HL-60 (cell line): ENCODE data around the gene CLTB.
A peak's percentile ranks its signal among the peaks of the same experiment; 100 is the strongest.

Experiments used
- DNase-seq, 2 experiments: peaks; one replicate each; pipeline ENCODE4 v3.0.0-alpha.2; 2010 to 2020; ENCODE audit warnings: low read depth in 1 of 2, low spot score in 1 of 2
- H3K27ac ChIP-seq: fragments of 250-450 bp; sonication (Bioruptor Pico); replicated peaks from 2 replicates; pipeline ENCODE4 v1.5.1; 2020; ENCODE audit warnings: mild to moderate bottlenecking, moderate library complexity
- H3K27me3 ChIP-seq: fragments of 250-450 bp; sonication (Bioruptor Pico); 2 replicates; pipeline ENCODE4 v1.5.1; 2021; ENCODE audit warnings: mild to moderate bottlenecking, moderate library complexity; ENCODE audit not compliant: insufficient read depth, poor library complexity, severe bottlenecking
- H3K4me3 ChIP-seq: replicated peaks from 2 replicates; pipeline ENCODE4 v1.5.1; 2011; ENCODE audit warnings: mild to moderate bottlenecking, control low read depth, low read length; ENCODE audit not compliant: insufficient read depth
- GABPA ChIP-seq: IDR thresholded peaks from 2 replicates; pipeline ENCODE4 v1.6.1; 2012; ENCODE audit warnings: low read depth
- POLR2AphosphoS5 ChIP-seq: IDR thresholded peaks from 2 replicates; pipeline ENCODE4 v1.6.1; 2012; ENCODE audit warnings: low read depth
- SPI1 ChIP-seq: IDR thresholded peaks from 2 replicates; pipeline ENCODE4 v1.6.1; 2012; ENCODE audit warnings: low read depth, mild to moderate bottlenecking, borderline replicate concordance
- TF ChIP-seq, protein P1 (sequence below): IDR thresholded peaks from 2 replicates; pipeline ENCODE4 v1.6.1; 2012; ENCODE audit warnings: low read depth; ENCODE audit not compliant: insufficient replicate concordance
- TF ChIP-seq, protein P2 (sequence below): IDR thresholded peaks from one replicate; pipeline ENCODE4 v1.5.1; 2011; ENCODE audit warnings: low read length, control low read depth, inconsistent platforms; ENCODE audit not compliant: insufficient read depth

CLTB gene

DNA sequence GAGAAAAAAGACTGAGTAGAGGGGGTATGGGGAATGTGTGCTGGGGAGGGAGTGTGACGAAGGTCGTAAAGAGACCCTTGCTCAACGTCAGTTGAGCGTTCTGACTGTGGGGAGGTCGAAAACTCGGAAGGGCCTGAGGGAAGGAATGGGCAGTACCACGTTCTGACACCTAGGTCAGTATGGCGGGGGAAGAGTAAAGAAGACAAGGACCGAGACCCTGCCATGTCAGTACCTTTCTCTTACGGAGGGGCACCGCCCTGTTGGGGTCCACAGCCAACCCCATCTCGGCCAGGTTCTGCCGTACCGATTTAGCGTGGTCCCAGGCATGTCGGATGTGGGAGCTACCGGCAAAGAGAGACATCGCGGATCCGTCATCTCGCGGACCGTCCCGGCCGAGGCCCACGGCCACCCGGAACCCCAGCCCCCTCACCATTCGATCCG, 28.3 kb downstream of the CLTB start:
- TF ChIP-seq GABPA (no peak), SPI1 (no peak), POLR2AphosphoS5 (no peak)
- TF ChIP-seq, protein P1, sequence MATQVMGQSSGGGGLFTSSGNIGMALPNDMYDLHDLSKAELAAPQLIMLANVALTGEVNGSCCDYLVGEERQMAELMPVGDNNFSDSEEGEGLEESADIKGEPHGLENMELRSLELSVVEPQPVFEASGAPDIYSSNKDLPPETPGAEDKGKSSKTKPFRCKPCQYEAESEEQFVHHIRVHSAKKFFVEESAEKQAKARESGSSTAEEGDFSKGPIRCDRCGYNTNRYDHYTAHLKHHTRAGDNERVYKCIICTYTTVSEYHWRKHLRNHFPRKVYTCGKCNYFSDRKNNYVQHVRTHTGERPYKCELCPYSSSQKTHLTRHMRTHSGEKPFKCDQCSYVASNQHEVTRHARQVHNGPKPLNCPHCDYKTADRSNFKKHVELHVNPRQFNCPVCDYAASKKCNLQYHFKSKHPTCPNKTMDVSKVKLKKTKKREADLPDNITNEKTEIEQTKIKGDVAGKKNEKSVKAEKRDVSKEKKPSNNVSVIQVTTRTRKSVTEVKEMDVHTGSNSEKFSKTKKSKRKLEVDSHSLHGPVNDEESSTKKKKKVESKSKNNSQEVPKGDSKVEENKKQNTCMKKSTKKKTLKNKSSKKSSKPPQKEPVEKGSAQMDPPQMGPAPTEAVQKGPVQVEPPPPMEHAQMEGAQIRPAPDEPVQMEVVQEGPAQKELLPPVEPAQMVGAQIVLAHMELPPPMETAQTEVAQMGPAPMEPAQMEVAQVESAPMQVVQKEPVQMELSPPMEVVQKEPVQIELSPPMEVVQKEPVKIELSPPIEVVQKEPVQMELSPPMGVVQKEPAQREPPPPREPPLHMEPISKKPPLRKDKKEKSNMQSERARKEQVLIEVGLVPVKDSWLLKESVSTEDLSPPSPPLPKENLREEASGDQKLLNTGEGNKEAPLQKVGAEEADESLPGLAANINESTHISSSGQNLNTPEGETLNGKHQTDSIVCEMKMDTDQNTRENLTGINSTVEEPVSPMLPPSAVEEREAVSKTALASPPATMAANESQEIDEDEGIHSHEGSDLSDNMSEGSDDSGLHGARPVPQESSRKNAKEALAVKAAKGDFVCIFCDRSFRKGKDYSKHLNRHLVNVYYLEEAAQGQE, result no peak
- TF ChIP-seq, protein P2, sequence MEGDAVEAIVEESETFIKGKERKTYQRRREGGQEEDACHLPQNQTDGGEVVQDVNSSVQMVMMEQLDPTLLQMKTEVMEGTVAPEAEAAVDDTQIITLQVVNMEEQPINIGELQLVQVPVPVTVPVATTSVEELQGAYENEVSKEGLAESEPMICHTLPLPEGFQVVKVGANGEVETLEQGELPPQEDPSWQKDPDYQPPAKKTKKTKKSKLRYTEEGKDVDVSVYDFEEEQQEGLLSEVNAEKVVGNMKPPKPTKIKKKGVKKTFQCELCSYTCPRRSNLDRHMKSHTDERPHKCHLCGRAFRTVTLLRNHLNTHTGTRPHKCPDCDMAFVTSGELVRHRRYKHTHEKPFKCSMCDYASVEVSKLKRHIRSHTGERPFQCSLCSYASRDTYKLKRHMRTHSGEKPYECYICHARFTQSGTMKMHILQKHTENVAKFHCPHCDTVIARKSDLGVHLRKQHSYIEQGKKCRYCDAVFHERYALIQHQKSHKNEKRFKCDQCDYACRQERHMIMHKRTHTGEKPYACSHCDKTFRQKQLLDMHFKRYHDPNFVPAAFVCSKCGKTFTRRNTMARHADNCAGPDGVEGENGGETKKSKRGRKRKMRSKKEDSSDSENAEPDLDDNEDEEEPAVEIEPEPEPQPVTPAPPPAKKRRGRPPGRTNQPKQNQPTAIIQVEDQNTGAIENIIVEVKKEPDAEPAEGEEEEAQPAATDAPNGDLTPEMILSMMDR, result no peak
- DNase-seq, result peak; percentile 28 to 51
- peak overlapping the region; percentile 97 for H3K27ac ChIP-seq
- H3K4me3 ChIP-seq, result peak overlapping the region; percentile 91
- no peaks in the 10 kb centered on the region for H3K27me3 ChIP-seq

DNA sequence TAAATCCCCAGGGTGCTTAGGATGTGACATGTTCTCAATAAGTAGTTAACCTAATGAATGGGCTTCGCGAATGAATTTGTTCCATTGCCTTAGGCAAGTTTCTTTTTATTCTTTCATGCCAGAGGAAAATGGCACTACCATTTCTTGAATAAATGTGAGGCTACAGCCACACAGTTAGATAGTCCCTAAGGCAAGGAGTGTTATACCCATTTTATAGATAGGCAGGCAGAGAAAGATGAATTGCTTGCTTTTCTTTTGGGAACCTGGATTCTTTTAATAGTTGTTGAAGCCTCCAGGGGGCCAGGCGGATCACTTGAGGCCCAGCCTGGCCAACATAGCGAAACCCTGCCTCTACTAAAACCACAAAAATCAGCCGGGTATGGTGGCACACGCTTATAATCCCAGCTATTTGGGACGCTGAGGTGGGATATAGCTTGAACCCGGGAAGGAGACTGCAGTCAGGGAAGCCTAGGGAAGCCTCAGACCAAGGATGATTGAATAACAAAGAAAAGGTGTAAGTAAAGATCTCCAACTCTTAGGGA, 28.9 kb downstream of the CLTB start:
- Histone ChIP-seq H3K4me3 (peak overlapping the region; percentile 91), H3K27ac (peak overlapping the region; percentile 97), H3K27me3 (no peaks in the 10 kb centered on the region)
- TF ChIP-seq, protein P1, result no peak
- TF ChIP-seq GABPA (no peak), POLR2AphosphoS5 (no peak), SPI1 (no peak)
- TF ChIP-seq, protein P2, result no peak
- DNase-seq, result no peak

DNA sequence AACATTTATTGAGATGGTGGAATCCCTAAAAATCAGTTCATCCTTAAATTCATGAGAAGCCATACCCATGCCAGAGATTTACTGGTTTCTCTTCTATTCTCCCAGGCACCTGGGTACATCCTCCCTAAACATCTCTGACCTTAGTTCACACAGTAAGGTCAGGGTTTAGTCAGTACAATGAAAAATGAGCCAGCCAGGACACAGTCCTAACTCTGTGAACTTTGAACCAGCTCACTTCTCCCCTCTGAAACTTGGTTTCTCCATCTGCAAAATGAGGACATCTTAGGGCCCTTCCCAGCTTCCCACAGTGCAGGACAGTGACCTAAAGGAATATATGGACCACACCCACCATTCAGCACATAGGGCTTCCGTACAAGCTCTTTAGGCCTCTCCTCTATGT, 29.8 kb downstream of the CLTB start:
- H3K4me3 ChIP-seq, result no peak overlapping the region
- TF ChIP-seq GABPA (no peak), POLR2AphosphoS5 (no peak), SPI1 (no peak)
- TF ChIP-seq, protein P1, result no peak
- TF ChIP-seq, protein P2, result no peak

More for the DNA sequence above, 29.8 kb downstream of the CLTB start:
- DNase-seq, result no peak
- H3K27me3 ChIP-seq, result no peaks in the 10 kb centered on the region
- H3K27ac ChIP-seq, result no peak overlapping the region
